Forelimb muscle (tissue), 1 donor: ENCODE measurements around the gene MKI67. TPM values are rescaled to one million over a fixed set of nuclear protein-coding genes. Genes with fewer than 3 reads are reported as not detected.
"Not testable (repeated sequence)": the region's sequence is repeated elsewhere in the genome, so short reads cannot be mapped to it uniquely, and the experiment has no call there.

Source experiments
- DNase-seq: peaks from one replicate; pipeline ENCODE4 v3.0.0-alpha.2; 2013; ENCODE audit warnings: low read depth
- polyA plus RNA-seq: library from polyadenylated mRNA; unstranded; fragments of 120-200 nt; gene quantifications from one replicate; pipeline ENCODE4 v1.2.1, GENCODE V29; 2013; ENCODE audit not compliant: insufficient read length

MKI67 gene
- polyA plus RNA-seq, 1 donor, result 22.0 TPM

GRCh38 chr10:128109707-128110106, 16.5 kb downstream of the MKI67 start:
- no peak for DNase-seq

DNA sequence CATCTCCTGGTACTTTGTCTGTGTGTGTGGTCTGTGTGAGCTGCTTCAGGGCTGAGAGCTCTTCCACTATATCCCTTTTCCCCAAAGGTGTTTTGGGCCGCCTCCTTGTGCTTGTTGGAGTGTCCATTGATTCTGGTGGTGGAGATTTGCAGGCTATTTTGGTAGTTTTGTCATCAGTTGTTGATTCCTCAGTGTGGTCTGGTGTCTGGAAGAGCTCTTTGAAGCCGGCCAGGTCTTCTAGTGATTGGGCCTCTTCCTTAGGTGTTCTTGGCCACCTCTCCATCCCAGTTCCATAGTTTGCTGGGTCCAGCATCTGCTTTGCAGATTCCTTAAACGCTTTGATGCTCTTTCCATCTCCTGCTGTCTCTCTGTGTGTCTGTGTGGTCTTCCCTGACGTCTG, 20.8 kb downstream of the MKI67 start:
- DNase-seq, result no peak

- DNase-seq, result no peak
These were observed 23.0 kb downstream of the MKI67 start for GRCh38 chr10:128103229-128103714.

DNA sequence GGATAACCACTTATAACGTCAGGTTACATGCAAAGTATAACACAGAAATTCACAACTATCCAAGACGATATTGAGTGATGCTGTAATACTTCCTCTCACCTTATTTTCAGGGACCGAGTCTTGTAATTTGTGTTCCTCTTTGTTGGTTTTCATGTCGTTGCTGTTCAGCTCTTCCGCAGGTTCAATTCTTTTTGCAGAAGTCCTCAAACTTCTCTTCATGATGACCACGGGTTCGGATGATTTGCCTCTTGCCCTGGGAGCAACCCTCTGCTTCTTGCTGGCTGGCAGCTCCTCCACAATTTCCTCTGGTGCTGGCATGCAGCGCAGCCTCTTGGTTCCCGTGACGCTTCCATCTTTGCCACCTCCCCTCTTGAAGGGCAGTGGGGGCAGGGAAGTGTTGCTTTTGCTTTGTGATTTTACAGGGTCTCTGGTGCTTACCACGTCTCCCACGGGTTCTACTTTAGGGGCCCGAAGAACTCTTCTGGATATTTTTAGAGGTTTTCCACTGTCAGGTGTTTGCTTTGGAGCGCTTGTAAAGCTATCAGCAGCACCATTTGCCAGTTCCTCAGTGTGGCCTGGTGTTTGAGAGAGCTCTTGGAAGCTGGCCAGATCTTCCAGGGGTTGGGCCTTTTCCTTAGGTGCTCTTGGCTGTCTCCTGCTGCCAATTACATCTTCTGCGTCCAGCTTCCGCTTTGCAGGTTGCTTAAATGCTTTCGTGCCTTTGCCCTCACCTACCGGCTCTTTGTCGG, 23.6 kb downstream of the MKI67 start:
- DNase-seq, result no peak

DNA sequence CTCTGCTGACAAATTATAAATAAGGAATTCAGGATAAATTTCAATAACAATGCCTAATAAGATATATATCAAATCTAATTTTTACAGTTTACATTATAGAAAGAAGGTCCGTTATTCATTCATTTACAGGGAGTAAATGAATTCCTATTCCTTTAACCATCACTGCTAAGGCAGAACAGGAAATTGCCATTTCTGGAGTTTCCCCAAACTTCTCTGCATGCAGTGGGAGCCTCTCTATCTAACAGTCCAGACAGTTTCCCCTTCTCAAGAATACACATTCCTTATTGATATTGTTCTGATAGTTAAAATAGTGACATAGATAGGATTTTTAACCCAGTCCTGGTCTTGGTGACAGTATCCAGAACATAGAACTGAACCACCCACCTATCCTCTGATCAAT, 24.3 kb downstream of the MKI67 start:
- no peak for DNase-seq

DNA sequence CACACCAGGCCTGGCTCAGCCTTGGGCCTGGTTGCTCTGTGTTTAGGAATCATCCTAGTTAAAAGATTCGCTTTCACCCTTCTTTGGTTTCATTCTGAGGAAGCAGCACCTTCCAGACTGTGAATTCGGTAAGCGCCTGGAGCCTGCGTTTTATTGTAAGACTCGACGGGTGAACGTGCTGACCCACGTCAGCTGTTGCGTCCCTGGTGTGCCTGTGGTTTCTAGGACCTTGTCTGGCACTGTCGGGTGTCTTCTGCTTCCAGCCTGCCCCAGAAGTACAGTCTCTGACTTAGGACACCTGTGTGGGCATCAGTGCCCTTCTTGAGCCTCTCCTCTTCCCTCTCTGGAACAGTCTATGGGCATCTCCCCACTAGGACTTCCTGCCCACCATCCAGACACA, 26.3 kb downstream of the MKI67 start:
- DNase-seq, result no peak

- no peak for DNase-seq
These were observed 27.6 kb downstream of the MKI67 start for GRCh38 chr10:128098631-128099030.

- no peak for DNase-seq
These were observed 28.4 kb downstream of the MKI67 start for GRCh38 chr10:128097783-128098182.

GRCh38 chr10:128096486-128097199, 29.6 kb downstream of the MKI67 start:
- DNase-seq, result peak; percentile 24

GRCh38 chr10:128095753-128096469, 30.3 kb downstream of the MKI67 start:
- no peak for DNase-seq

- DNase-seq, result no peak
These were observed 31.0 kb downstream of the MKI67 start for GRCh38 chr10:128095027-128095752.

DNA sequence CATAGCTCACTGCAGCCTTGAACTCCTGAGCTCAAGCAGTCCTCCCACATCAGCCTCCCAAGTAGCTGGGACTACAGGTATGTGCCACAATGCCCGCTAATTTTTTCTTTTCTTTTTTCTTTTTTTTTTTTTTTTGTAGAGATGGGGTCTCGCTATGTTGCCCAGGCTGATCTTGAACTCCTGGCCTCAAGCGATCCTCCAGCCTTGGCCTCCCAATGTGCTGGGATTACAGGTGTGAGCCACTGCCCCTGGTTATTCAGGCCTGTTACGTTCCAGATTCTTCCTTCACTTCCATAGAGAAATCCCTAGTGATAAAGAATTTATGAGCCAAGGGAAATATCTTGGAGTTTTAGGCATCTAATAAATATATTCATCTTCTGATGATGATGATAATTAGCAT, 31.6 kb downstream of the MKI67 start:
- not testable (repeated sequence) for DNase-seq

GRCh38 chr10:128092454-128092853, 33.8 kb downstream of the MKI67 start:
- DNase-seq, result no peak

- DNase-seq, result no peak
These were observed 34.5 kb downstream of the MKI67 start for GRCh38 chr10:128091636-128092210.

DNA sequence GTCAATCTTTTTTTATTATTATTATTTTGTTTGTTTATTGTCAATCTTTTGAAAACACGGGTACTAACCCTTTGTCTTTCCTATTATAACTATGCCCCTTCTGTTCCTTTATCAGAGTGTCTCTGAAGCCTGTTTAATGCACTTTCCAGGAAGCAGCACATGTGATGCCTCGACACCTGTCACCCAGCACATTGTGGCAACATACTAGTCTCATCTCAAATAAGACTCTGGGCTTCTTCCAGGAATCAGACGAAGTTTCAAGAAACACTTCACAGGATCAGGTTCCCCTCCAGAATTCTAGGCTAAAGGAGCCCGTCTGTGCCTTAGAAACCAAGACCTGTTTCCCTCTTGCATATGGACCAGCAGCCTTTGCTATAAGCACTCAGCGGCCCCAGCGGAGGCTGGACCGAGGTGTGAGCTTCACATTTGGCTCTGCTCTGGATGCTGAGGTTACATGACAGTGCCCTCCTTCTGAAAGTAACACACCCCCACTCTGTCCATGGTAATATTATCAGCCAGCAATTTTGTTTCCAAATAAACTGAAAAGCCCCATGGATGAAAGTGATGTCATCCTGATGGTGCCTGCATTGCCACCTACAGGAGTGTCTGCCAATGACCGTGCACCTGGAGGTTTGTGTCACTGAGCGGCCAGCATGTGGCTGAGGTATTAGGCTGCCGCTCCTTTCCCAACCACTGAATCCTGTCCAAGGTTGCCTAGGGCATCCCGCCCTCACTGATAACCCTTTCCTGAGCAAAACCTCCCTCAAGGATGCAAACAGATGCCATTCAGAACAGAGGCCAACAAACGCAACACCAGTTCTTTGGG, 38.1 kb downstream of the MKI67 start:
- DNase-seq, result no peak

- no peak for DNase-seq
These were observed 38.9 kb downstream of the MKI67 start for GRCh38 chr10:128087146-128087883.

DNA sequence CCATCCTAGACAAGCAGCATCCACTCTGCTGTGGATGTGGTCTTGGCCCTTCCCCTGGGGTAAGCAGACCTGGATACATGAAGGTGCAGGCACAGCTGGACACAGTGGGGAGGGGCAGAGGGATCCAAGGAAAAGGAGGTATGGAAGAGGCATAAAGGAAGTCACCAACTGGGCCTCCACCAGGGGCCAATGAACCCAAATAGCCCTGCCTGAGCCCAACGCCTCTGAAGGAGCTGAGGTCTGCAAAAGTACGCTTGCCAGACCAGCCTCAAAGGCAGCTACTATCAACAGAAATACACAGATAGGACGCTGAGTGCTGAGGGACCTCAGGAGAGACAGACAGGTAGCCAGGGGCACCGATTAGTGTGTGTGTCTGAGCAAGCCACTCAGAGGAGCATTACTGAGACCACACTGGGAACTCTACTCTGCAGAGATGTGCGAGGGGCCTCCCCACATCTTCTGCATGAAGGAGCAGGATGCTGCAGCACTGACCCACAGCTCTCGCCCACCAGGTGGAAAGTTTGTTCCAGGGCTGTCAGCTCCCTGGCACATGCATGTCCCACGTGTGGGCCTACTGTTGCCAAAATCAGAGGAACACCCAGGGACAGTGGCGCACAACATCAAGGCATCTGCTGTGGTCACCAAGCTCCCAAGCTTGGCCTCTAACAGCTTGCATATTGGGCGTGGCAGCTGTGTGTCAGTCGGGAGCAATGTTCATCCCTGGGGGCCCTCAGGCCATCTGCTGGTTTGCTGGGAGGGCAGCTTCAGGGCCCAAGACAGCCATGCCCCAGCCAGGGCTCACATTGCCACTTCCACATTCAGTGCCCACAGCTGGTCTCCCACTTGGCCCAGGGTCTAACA, 40.0 kb downstream of the MKI67 start:
- DNase-seq, result no peak

DNA sequence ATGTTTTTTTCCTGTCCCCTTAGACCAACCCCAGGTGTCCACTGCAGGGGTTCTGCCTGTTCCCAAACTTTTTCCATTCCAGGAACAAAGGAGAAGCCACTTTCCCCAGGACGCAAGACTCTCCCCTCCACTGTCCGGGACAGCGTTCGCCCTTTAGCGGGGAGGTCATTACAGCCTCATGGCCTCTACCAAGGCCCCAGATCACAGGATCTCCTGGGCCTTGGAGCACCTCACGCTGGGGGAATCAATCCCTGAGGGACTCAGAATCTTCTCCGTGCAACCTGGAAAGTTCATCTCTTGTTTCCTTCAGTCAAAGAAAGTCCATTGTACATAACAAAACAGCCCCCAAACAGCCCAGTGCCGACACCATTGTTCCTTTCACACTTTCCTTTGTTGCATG, 41.2 kb downstream of the MKI67 start:
- no peak for DNase-seq

DNA sequence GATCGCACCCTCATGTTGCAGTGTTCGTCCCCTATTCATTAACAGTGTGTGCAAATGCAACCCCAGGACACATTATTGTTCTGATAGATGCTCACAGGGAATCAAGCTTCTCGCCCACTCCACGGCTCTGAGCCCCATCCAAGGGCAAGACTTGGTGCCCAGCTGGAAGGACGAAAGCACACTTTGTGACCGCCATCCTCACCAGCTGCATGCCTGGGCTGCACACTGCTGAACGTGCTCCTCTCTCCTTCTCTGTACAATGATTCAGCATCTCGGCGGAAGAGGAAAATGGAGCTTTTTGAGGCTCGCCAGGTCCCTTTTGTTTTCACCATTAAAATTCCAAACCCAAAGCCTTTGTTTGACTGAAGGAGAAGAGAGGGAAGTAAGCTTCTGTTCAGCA, 41.9 kb downstream of the MKI67 start:
- DNase-seq, result no peak
